ENCODE data around the gene GRWD1.
A peak's percentile ranks its signal among the peaks of the same experiment; 100 is the strongest.

Gene GRWD1

GRCh38 chr19:48445606-48446481 is at the start of gene GRWD1:
Gene GRWD1, plus strand, starts transcription at chr19:48445983. Its CDS starts 23 bp downstream, at chr19:48446006.
- DNase-seq (ENCODE audit: low read depth, low spot score) = peak; percentile 96

GRCh38 chr19:48396016-48396823 is 49.6 kb upstream of the GRWD1 start:
- DNase-seq (ENCODE audit: low read depth, low spot score) = no peak

- no peak for DNase-seq (ENCODE audit: low read depth, low spot score)
These were observed 49.0 kb upstream of the GRWD1 start for GRCh38 chr19:48396824-48397176.

- DNase-seq (ENCODE audit: low read depth, low spot score) = no peak
These were observed 48.3 kb upstream of the GRWD1 start for GRCh38 chr19:48397263-48398101.

- no peak for DNase-seq (ENCODE audit: low read depth, low spot score)
These were observed 47.7 kb upstream of the GRWD1 start for GRCh38 chr19:48398102-48398374.

GRCh38 chr19:48398375-48399235 is 47.2 kb upstream of the GRWD1 start:
- DNase-seq (ENCODE audit: low read depth, low spot score) = no peak

- DNase-seq (ENCODE audit: low read depth, low spot score) = peak; percentile 99
These were observed 45.6 kb upstream of the GRWD1 start for GRCh38 chr19:48400018-48400742.

- no peak for DNase-seq (ENCODE audit: low read depth, low spot score)
These were observed 44.5 kb upstream of the GRWD1 start for GRCh38 chr19:48401287-48401686.

- DNase-seq (ENCODE audit: low read depth, low spot score) = no peak
These were observed 42.2 kb upstream of the GRWD1 start for GRCh38 chr19:48403606-48404005.

- no peak for DNase-seq (ENCODE audit: low read depth, low spot score)
These were observed 40.6 kb upstream of the GRWD1 start for GRCh38 chr19:48405010-48405659.

- no peak for DNase-seq (ENCODE audit: low read depth, low spot score)
These were observed 39.9 kb upstream of the GRWD1 start for GRCh38 chr19:48405850-48406249.

GRCh38 chr19:48413879-48414587 is 31.8 kb upstream of the GRWD1 start:
- DNase-seq (ENCODE audit: low read depth, low spot score) = no peak

- DNase-seq (ENCODE audit: low read depth, low spot score) = no peak
These were observed 30.4 kb upstream of the GRWD1 start for GRCh38 chr19:48415395-48415794.

- no peak for DNase-seq (ENCODE audit: low read depth, low spot score)
These were observed 30.0 kb upstream of the GRWD1 start for GRCh38 chr19:48415806-48416221.

GRCh38 chr19:48417421-48417820 is 28.4 kb upstream of the GRWD1 start:
- DNase-seq (ENCODE audit: low read depth, low spot score) = no peak

GRCh38 chr19:48418317-48419064 is 27.3 kb upstream of the GRWD1 start:
- no peak for DNase-seq (ENCODE audit: low read depth, low spot score)

GRCh38 chr19:48419158-48419920 is 26.4 kb upstream of the GRWD1 start:
- no peak for DNase-seq (ENCODE audit: low read depth, low spot score)

- DNase-seq (ENCODE audit: low read depth, low spot score) = no peak
These were observed 24.2 kb upstream of the GRWD1 start for GRCh38 chr19:48421548-48421947.

All from iPS DF 19.7 (cell line).